Panc1 (cell line): ENCODE data around the gene NEURL2. TPM values are rescaled to one million over a fixed set of nuclear protein-coding genes. Genes with fewer than 3 reads are reported as not detected.

Source experiments
- ATAC-seq: fragments of 200-7000 bp; cut with Tn5 transposase; 2 replicates; pipeline ENCODE4 v1.9.1; 2020; ENCODE audit warnings: mild to moderate bottlenecking, moderate library complexity
- BruUV-seq: library from RNA; stranded (reverse); fragments of 400-500 nt; replicated peaks from 2 replicates; lab custom pipeline; 2021; lab: Mats Ljungman, UMichigan
- CTCF ChIA-PET: fragments of 300-600 bp; sonication (Branson Sonifier 250); formaldehyde crosslinking; loops from one replicate; lab custom pipeline; 2022; ENCODE audit warnings: antibody characterized with exemption; lab: Charles Lee
- POLR2A ChIA-PET: fragments of 300-600 bp; sonication (Branson Sonifier 250); formaldehyde crosslinking; loops from one replicate; lab custom pipeline; 2022; ENCODE audit warnings: antibody characterized with exemption; lab: Charles Lee
- DNase-seq: peaks from one replicate; pipeline ENCODE4 v3.0.0-alpha.2; 2010; ENCODE audit warnings: low read depth, low spot score
- H3K27ac ChIP-seq: 2 replicates; pipeline ENCODE4 v1.5.1; 2011; ENCODE audit warnings: mild to moderate bottlenecking, low read length, inconsistent platforms
- H3K27me3 ChIP-seq: fragments of 200-500 bp; sonication (Bioruptor generic); 2 replicates; pipeline ENCODE4 v1.6.0; 2014; ENCODE audit warnings: low read length, inconsistent platforms; ENCODE audit not compliant: control insufficient read depth, insufficient read depth
- H3K36me3 ChIP-seq: fragments of 200-500 bp; sonication (Bioruptor generic); 2 replicates; pipeline ENCODE4 v1.5.1; 2014; ENCODE audit warnings: inconsistent platforms, mild to moderate bottlenecking, low read length, moderate library complexity; ENCODE audit not compliant: control insufficient read depth, insufficient read depth
- H3K4me1 ChIP-seq: 2 replicates; pipeline ENCODE4 v1.5.1; 2011; ENCODE audit warnings: inconsistent platforms, mild to moderate bottlenecking, low read length, moderate library complexity; ENCODE audit not compliant: control insufficient read depth, insufficient read depth
- H3K4me3 ChIP-seq, 2 experiments: 2 replicates each; pipeline ENCODE4 v1.5.1; 2011 to 2012; ENCODE audit warnings: low read depth in 2 of 2, low read length in 2 of 2, mild to moderate bottlenecking in 2 of 2, inconsistent platforms in 1 of 2, moderate library complexity in 1 of 2
- H3K9me3 ChIP-seq: fragments of 200-500 bp; sonication (Bioruptor generic); 2 replicates; pipeline ENCODE4 v1.5.1; 2014; ENCODE audit warnings: low read depth, mild to moderate bottlenecking, inconsistent platforms, low read length, moderate library complexity; ENCODE audit not compliant: control insufficient read depth, insufficient read depth
- CTCF ChIP-seq: fragments of 450-650 bp; IDR thresholded peaks from 2 replicates; pipeline ENCODE4 v1.5.1; 2017; ENCODE audit warnings: mild to moderate bottlenecking
- POLR2AphosphoS5 ChIP-seq: IDR thresholded peaks from 2 replicates; pipeline ENCODE4 v1.6.1; 2012; ENCODE audit warnings: mild to moderate bottlenecking, low read depth, low read length, moderate library complexity
- REST ChIP-seq, 2 experiments: IDR thresholded peaks; 2 replicates each; pipeline ENCODE4 v1.6.1; 2011 to 2012; ENCODE audit warnings: low read depth in 2 of 2, control low read depth in 1 of 2, low read length in 1 of 2, mild to moderate bottlenecking in 1 of 2, moderate library complexity in 1 of 2; ENCODE audit not compliant: insufficient read depth in 1 of 2
- SIN3A ChIP-seq: IDR thresholded peaks from 2 replicates; pipeline ENCODE4 v1.6.1; 2012; ENCODE audit warnings: low read depth, mild to moderate bottlenecking, low read length, moderate library complexity, borderline replicate concordance; ENCODE audit not compliant: insufficient read depth
- TCF7L2 ChIP-seq: IDR thresholded peaks from 2 replicates; pipeline ENCODE4 v1.6.1; 2011; ENCODE audit warnings: mild to moderate bottlenecking, low read depth, low read length, inconsistent platforms
- in situ Hi-C: cut with HindIII; loops from 2 replicates; pipeline ENCODE4 v1.10.0; 2016; ENCODE audit warnings: low sequenced_read_pairs, low pct_unique_long_range_greater_than_20kb
- intact Hi-C: fragments of 100-400 bp; cut with micrococcal nuclease; formaldehyde crosslinking; loops from one replicate; pipeline ENCODE4 v1.10.0; 2022; ENCODE audit not compliant: unreplicated experiment
- total RNA-seq: library from RNA; stranded (reverse); gene quantifications from one replicate; pipeline ENCODE4 v1.2.1, GENCODE V29; 2021; ENCODE audit not compliant: unreplicated experiment

Gene NEURL2
- total RNA-seq, 1 experiment from 2014 or later: 3.0 TPM

- Histone ChIP-seq H3K27ac (no peak overlapping the region), H3K27me3 (no peaks in the 10 kb centered on the region), H3K4me3 (no peak overlapping the region), H3K36me3 (peaks cover 3% of the 10 kb centered on the region; the same call in 1 of the 2 replicates), H3K4me1 (peaks cover 12% of the 10 kb centered on the region), H3K9me3 (no peaks in the 10 kb centered on the region)
- no TSS peak for BruUV-seq
- ATAC-seq (no peak), DNase-seq (no peak)
- ChIA-PET POLR2A (no interaction called here), CTCF (no interaction called here)
- intact Hi-C loops (no loop called here), in situ Hi-C loops (no loop called here)
- TF ChIP-seq TCF7L2 (no peak), CTCF (no peak), REST (IDR thresholded peaks at IDR 0.05; ENCODE audit: insufficient read depth in 1 of 2, low read depth in 2 of 2, low read length in 1 of 2) (no peak), POLR2AphosphoS5 (no peak)
Observed at GRCh38 chr20:45894797-45895196, 3.8 kb upstream of the NEURL2 start.

GRCh38 chr20:45893831-45894230 lies 2.8 kb upstream of the NEURL2 start:
- CTCF ChIA-PET: interaction anchor here (0.6 kb wide), 1 partner anchor 75 kb away, joined by 7 read pairs; no protein-coding TSS in a partner anchor

More at GRCh38 chr20:45893831-45894230, 2.8 kb upstream of the NEURL2 start:
- peaks cover 12% of the 10 kb centered on the region for H3K4me1 ChIP-seq
- DNase-seq (no peak), ATAC-seq (no peak)
- H3K27ac ChIP-seq: no peak overlapping the region
- no peak for TF ChIP-seq REST (IDR thresholded peaks at IDR 0.05; ENCODE audit: insufficient read depth in 1 of 2, low read depth in 2 of 2, low read length in 1 of 2)
- no peak for TF ChIP-seq POLR2AphosphoS5
- TF ChIP-seq SIN3A: no peak
- TF ChIP-seq TCF7L2: no peak
- TF ChIP-seq CTCF: no peak
- no peak overlapping the region for H3K4me3 ChIP-seq
- H3K36me3 ChIP-seq: peaks cover 3% of the 10 kb centered on the region; the same call in 1 of the 2 replicates
- POLR2A ChIA-PET: no interaction called here
- no peaks in the 10 kb centered on the region for H3K9me3 ChIP-seq
- intact Hi-C loops (no loop called here), in situ Hi-C loops (no loop called here)
- no TSS peak for BruUV-seq
- no peaks in the 10 kb centered on the region for H3K27me3 ChIP-seq
